HG03457 (cell line): ENCODE results near the gene LAMB4.

ENCODE experiments used
- ATAC-seq: cut with Tn5 transposase; IDR thresholded peaks from one replicate; pipeline ENCODE4 v1.9.1; 2021; ENCODE audit warnings: moderate number of reproducible peaks; ENCODE audit not compliant: unreplicated experiment

The LAMB4 gene

GRCh38 chr7:108130261-108130660, at the start of gene LAMB4:
Gene LAMB4, minus strand, starts transcription at chr7:108130361. Its CDS starts 7,197 bp downstream, at chr7:108123164.
- ATAC-seq, result no peak

GRCh38 chr7:108178398-108178797, 48.2 kb upstream of the LAMB4 start:
- ATAC-seq, result no peak

- ATAC-seq, result no peak
These were observed 41.0 kb upstream of the LAMB4 start for GRCh38 chr7:108171164-108171563.

- ATAC-seq, result no peak
These were observed 40.1 kb upstream of the LAMB4 start for GRCh38 chr7:108170251-108170650.

- ATAC-seq, result no peak
These were observed 37.3 kb upstream of the LAMB4 start for GRCh38 chr7:108167460-108167859.

GRCh38 chr7:108166687-108167086, 36.5 kb upstream of the LAMB4 start:
- no peak for ATAC-seq

- no peak for ATAC-seq
These were observed 35.6 kb upstream of the LAMB4 start for GRCh38 chr7:108165723-108166122.

- ATAC-seq, result no peak
These were observed 34.8 kb upstream of the LAMB4 start for GRCh38 chr7:108164946-108165345.

GRCh38 chr7:108164342-108164741, 34.2 kb upstream of the LAMB4 start:
- no peak for ATAC-seq

- no peak for ATAC-seq
These were observed 28.6 kb upstream of the LAMB4 start for GRCh38 chr7:108158776-108159175.

- no peak for ATAC-seq
These were observed 27.6 kb upstream of the LAMB4 start for GRCh38 chr7:108157606-108158335.

GRCh38 chr7:108156897-108157605, 26.9 kb upstream of the LAMB4 start:
- ATAC-seq, result no peak

- no peak for ATAC-seq
These were observed 22.0 kb upstream of the LAMB4 start for GRCh38 chr7:108152198-108152597.

- ATAC-seq, result no peak
These were observed 19.7 kb upstream of the LAMB4 start for GRCh38 chr7:108149908-108150307.

GRCh38 chr7:108149119-108149518, 19.0 kb upstream of the LAMB4 start:
- ATAC-seq, result no peak

- no peak for ATAC-seq
These were observed 16.9 kb upstream of the LAMB4 start for GRCh38 chr7:108147031-108147563.

GRCh38 chr7:108146070-108146842, 16.1 kb upstream of the LAMB4 start:
- no peak for ATAC-seq

GRCh38 chr7:108145401-108145800, 15.2 kb upstream of the LAMB4 start:
- ATAC-seq, result no peak

GRCh38 chr7:108144931-108145330, 14.8 kb upstream of the LAMB4 start:
- no peak for ATAC-seq

GRCh38 chr7:108143658-108144420, 13.7 kb upstream of the LAMB4 start:
- ATAC-seq, result no peak
